Heart left ventricle (tissue), 16 donors: ENCODE data around the gene SMG7. TPM values are rescaled to one million over a fixed set of nuclear protein-coding genes. Genes with fewer than 3 reads are reported as not detected.

Experiments used
- ATAC-seq, 4 donors: fragments of 200-7000 bp; cut with Tn5 transposase; one replicate each; pipeline ENCODE4 v1.9.1; 2020 to 2022; ENCODE audit warnings: moderate library complexity in 4 of 4, mild to moderate bottlenecking in 3 of 4, moderate number of reproducible peaks in 1 of 4
- DNase-seq, 5 donors: peaks; one replicate each; pipeline ENCODE4 v3.0.0-alpha.2; 2020
- H3K27ac ChIP-seq, 12 donors: fragments of 200-600 bp; sonication (generic) in 4 of 12; one replicate each; pipeline versions ENCODE4 v1.5.0 to v1.8.0; 2016 to 2022; ENCODE audit warnings: mild to moderate bottlenecking in 2 of 12
- H3K27me3 ChIP-seq, 9 donors: fragments of 200-600 bp; sonication (generic) in 2 of 9; one replicate each; pipeline versions ENCODE4 v1.5.1 to v1.8.0; 2016 to 2022; ENCODE audit warnings: mild to moderate bottlenecking in 3 of 9
- H3K36me3 ChIP-seq, 9 donors: fragments of 200-600 bp; sonication (generic) in 2 of 9; one replicate each; pipeline versions ENCODE4 v1.5.0 to v1.8.0; 2018 to 2022; ENCODE audit warnings: mild to moderate bottlenecking in 2 of 9
- H3K4me1 ChIP-seq, 12 donors: fragments of 200-600 bp; sonication (generic) in 4 of 12; one replicate each; pipeline versions ENCODE4 v1.5.0 to v1.8.0; 2016 to 2022; ENCODE audit warnings: mild to moderate bottlenecking in 3 of 12
- H3K4me3 ChIP-seq, 12 donors: fragments of 200-600 bp; sonication (generic) in 4 of 12; one replicate each; pipeline versions ENCODE4 v1.5.0 to v1.8.0; 2017 to 2022; ENCODE audit warnings: mild to moderate bottlenecking in 9 of 12, moderate library complexity in 4 of 12
- H3K9me3 ChIP-seq, 12 donors: fragments of 200-600 bp; sonication (generic) in 4 of 12; one replicate each; pipeline versions ENCODE4 v1.5.0 to v1.8.0; 2016 to 2022; ENCODE audit warnings: mild to moderate bottlenecking in 1 of 12
- POLR2A ChIP-seq, 2 donors: fragments of 450-650 bp; IDR thresholded peaks; one replicate each; pipeline ENCODE4 v1.6.1; 2017; ENCODE audit warnings: antibody characterized with exemption in 2 of 2, mild to moderate bottlenecking in 2 of 2, moderate library complexity in 2 of 2
- WGBS, 4 donors: extraction: QIAGEN DNeasy Blood & Tissue Kit in 2 of 4; methylation state at CpG; one replicate each; pipeline versions ENCODE4 v1.1.5 to v1.1.7; 2013 to 2018; 5-methylcytosine and 5-hydroxymethylcytosine counted together
- intact Hi-C, 10 donors: fragments of 100-400 bp; cut with DNase I; formaldehyde crosslinking; loops; one replicate each; pipeline versions ENCODE4 v1.11.1 to v1.14.2; 2022
- polyA plus RNA-seq, 2 donors: library from polyadenylated mRNA; stranded (reverse); fragments of 200-250 nt; gene quantifications; one replicate each; pipeline ENCODE4 v1.2.3, GENCODE V29; 2013
- total RNA-seq, 9 donors: library from RNA; depleted of rRNA in 2 of 9; stranded (reverse); fragments of >200 nt in 2 of 9; fragmentation: NEBNext Ultra II Directional in 3 of 9; extraction: Animal tissue kit (Norgen Biotek cat#: 25700) in 3 of 9; gene quantifications; one replicate each; pipeline versions ENCODE4 v1.1.0 to v1.2.4, GENCODE V29; 2016 to 2023
- TF ChIP-seq, protein P1 (sequence below), 12 donors: fragments of 200-600 bp; sonication (generic) in 4 of 12; IDR thresholded peaks; one replicate each; pipeline versions ENCODE4 v1.5.0 to v1.8.0; 2018 to 2022; ENCODE audit warnings: antibody characterized with exemption in 12 of 12, mild to moderate bottlenecking in 5 of 12
- donor health status: ischemic (EF 13 %, LVEDD 7.1; RV severe dilation, severe dysfunction).
- donor health status: healthy with polysubstance abuse.
- donor health status: DM: no; HTN: yes; CAD: no.
- donor health status: DM: no; HTN: no; CAD: no.
- donor health status: ischemic (EF 25% LVEDD 6.9; RV normal size, moderate dysfunction).
- donor health status: ischemic (EF 25% LVEDD 5.7; RV mildly dilated, moderate dysfunction).
- donor health status: healthy.
- donor health status: DM: yes; HTN: yes; CAD: no.
- donor health status: ischemic (EF 35%, LVEDD 5.7; RV mildly dilated, moderate dysfunction).
- donor health status: nonischemic (EF 11% LVEDD 7.7; RV severe dilation, severe dysfunction).
- donor health status: DM: yes; HTN: yes; CAD: no.
- donor health status: PGD.
- donor health status: ischemic (EF 29% LVEDD 5.4; RV normal size, mild dysfunction).
- donor health status: nonischemic (EF 23%, LVEDD 6.1; RV moderate dilation, normal function).

The SMG7 gene
- total and polyA plus RNA-seq, 11 donors, result 15.3 to 55.0 (median 38.3) TPM

DNA sequence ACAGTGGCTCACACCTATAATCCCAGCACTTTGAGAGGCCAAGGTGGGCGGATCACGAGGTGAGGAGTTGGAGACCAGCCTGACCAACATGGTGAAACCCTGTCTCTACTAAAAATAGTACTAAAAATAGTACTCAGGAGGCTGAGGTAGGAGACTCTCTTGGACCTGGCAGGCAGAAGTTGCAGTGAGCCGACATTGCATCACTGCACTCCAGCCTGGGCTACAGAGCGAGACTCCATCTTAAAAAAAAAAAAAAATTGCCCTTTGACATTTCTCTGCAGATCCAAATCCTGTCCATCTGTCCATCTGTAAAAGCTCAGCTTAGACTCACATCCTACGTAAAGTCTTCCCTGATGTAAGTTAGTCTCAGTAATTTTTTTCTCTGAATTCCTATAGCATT, 124.2 kb downstream of the SMG7 start:
- Histone ChIP-seq H3K27ac (no peak overlapping the region), H3K27me3 (no peaks in the 10 kb centered on the region), H3K4me1 (peaks cover 0 to 63% (median 2%) of the 10 kb centered on the region in 12 donors), H3K36me3 (no peaks in the 10 kb centered on the region), H3K9me3 (no peaks in the 10 kb centered on the region), H3K4me3 (no peak overlapping the region)
- ATAC-seq, result no peak
- TF ChIP-seq POLR2A (IDR thresholded peaks at IDR 0.05), result no peak
- TF ChIP-seq, protein P1, sequence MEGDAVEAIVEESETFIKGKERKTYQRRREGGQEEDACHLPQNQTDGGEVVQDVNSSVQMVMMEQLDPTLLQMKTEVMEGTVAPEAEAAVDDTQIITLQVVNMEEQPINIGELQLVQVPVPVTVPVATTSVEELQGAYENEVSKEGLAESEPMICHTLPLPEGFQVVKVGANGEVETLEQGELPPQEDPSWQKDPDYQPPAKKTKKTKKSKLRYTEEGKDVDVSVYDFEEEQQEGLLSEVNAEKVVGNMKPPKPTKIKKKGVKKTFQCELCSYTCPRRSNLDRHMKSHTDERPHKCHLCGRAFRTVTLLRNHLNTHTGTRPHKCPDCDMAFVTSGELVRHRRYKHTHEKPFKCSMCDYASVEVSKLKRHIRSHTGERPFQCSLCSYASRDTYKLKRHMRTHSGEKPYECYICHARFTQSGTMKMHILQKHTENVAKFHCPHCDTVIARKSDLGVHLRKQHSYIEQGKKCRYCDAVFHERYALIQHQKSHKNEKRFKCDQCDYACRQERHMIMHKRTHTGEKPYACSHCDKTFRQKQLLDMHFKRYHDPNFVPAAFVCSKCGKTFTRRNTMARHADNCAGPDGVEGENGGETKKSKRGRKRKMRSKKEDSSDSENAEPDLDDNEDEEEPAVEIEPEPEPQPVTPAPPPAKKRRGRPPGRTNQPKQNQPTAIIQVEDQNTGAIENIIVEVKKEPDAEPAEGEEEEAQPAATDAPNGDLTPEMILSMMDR (IDR thresholded peaks at IDR 0.05), result no peak
- 84 to 89% (median 87%) methylated on average over 5 of the region's 5 CpGs for WGBS, 4 donors
- DNase-seq, result no peak
- intact Hi-C loops, result no loop called here

DNA sequence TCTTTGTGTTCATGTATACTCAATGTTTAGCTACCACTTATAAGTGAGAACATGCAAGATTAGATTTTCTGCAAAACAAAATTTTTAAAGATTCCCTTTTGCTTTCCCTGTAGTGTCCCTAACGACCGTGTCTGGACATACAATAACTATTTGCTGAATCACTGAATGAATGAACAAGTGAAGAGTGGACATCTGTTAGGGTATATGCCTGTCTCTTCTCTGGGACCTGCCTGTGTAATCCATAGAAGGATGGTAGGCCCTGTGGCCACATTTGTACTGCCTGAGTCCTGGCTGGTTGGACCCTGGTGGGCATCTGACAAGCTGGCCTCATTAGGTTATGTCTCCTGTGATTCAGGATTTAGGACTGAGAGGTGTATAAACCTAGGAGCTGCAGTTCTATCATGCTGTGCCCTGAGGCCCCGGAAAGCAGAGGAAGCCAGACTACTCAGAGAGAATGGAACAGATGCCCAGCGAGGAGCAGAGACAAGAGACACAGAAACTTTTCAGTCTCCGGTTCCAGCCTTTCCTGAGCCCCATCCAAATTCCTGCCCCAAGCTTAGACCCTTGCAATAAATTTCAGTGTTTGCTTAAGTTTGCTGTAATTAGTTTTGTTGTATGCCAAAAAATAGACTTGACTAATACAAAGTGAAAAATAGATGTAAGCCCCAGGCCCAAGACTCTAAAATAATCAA, 125.5 kb downstream of the SMG7 start:
- Histone ChIP-seq H3K4me1 (peaks cover 0 to 50% (median 2%) of the 10 kb centered on the region in 12 donors), H3K9me3 (no peaks in the 10 kb centered on the region), H3K27ac (peak overlapping the region in 3 of 12 donors; percentile 5 to 66 (median 62)), H3K36me3 (no peaks in the 10 kb centered on the region), H3K27me3 (no peaks in the 10 kb centered on the region), H3K4me3 (no peak overlapping the region)
- intact Hi-C loops, result no loop called here
- ATAC-seq, result no peak
- WGBS, 4 donors, result 74 to 92% (median 79%) methylated on average over 5 of the region's 5 CpGs
- no peak for DNase-seq
- no peak for TF ChIP-seq POLR2A (IDR thresholded peaks at IDR 0.05)
- TF ChIP-seq, protein P1 (IDR thresholded peaks at IDR 0.05), result no peak

DNA sequence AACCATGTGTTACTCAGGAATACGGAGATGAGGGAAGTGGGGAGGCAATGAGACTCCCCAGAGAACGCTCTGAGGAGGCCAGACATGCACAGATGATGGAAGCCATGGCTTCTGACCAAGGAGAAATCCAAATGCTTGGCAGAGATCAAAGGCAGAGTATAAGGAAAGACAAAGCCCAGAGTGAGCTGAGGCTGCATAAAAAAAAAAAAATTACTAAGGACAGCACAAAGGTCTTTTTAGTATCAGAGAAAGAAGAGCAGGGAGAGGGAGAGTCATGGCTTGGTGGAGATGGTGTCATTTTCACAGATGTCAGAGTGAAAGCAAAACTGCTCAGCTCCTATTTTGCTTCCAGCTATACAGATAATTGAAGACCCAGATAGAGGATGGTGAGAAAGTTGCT, 126.1 kb downstream of the SMG7 start:
- no peak for DNase-seq
- Histone ChIP-seq H3K4me3 (no peak overlapping the region), H3K9me3 (no peaks in the 10 kb centered on the region), H3K27ac (peak overlapping the region in 2 of 12 donors; percentile 62 to 66), H3K27me3 (no peaks in the 10 kb centered on the region), H3K36me3 (no peaks in the 10 kb centered on the region), H3K4me1 (peaks cover 0 to 48% (median 2%) of the 10 kb centered on the region in 12 donors)
- no peak for TF ChIP-seq POLR2A (IDR thresholded peaks at IDR 0.05)
- TF ChIP-seq, protein P1 (IDR thresholded peaks at IDR 0.05), result no peak
- peak in 1 of 4 donors; percentile 29 for ATAC-seq
- 54 to 68% (median 57%) methylated on average over 2 of the region's 2 CpGs for WGBS, 4 donors
- intact Hi-C loops, result no loop called here

DNA sequence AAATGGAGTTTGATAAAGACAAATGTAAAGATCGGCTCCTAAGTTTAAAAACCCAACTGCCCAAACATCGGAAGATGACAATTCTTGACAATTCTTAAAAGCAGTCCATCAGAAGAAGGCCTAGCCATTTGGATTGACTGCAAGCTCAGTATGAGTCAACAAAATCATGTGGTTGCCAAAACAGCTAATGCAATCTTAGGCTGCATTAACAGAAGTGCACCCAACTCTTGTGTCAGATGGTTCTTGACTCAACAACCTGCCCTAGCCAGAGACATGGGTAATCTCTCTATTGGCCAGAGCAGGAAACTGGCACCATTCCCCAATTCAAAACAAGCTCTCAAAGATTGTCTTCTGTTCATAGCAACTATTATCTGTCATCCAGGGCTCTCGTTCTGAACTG, 127.8 kb downstream of the SMG7 start:
- 64 to 73% (median 70%) methylated on average over 3 of the region's 3 CpGs for WGBS, 4 donors
- DNase-seq (peak in 1 of 5 donors; percentile 50), ATAC-seq (peak; percentile 27 to 87 (median 74))
- Histone ChIP-seq H3K27ac (peak overlapping the region in 1 of 12 donors; percentile 57), H3K9me3 (no peaks in the 10 kb centered on the region), H3K27me3 (no peaks in the 10 kb centered on the region), H3K4me1 (peaks cover 0 to 52% (median 2%) of the 10 kb centered on the region in 12 donors), H3K36me3 (no peaks in the 10 kb centered on the region), H3K4me3 (no peak overlapping the region)
- intact Hi-C loops, result no loop called here
- TF ChIP-seq, protein P1 (IDR thresholded peaks at IDR 0.05), result no peak
- TF ChIP-seq POLR2A (IDR thresholded peaks at IDR 0.05), result no peak
